Transverse colon (tissue), 4 donors: ENCODE data around the gene CSNK1G1. TPM values are rescaled to one million over a fixed set of nuclear protein-coding genes. Genes with fewer than 3 reads are reported as not detected.

Source experiments
- DNase-seq: peaks from one replicate; pipeline ENCODE4 v3.0.0-alpha.2; 2019
- H3K27ac ChIP-seq, 4 donors: fragments of 200-600 bp; sonication (generic); 2 replicates each; pipeline ENCODE4 v1.5.1; 2016 to 2018; ENCODE audit warnings: inconsistent platforms in 4 of 4
- H3K27me3 ChIP-seq: fragments of 200-600 bp; sonication (generic); 2 replicates; pipeline ENCODE4 v1.5.1; 2017; ENCODE audit warnings: inconsistent platforms
- H3K36me3 ChIP-seq, 4 donors: fragments of 200-600 bp; sonication (generic); 2 replicates each; pipeline ENCODE4 v1.5.1; 2017 to 2019; ENCODE audit warnings: inconsistent platforms in 4 of 4
- H3K4me1 ChIP-seq, 4 donors: fragments of 200-600 bp; sonication (generic); 2 replicates each; pipeline ENCODE4 v1.5.1; 2017 to 2020; ENCODE audit warnings: inconsistent platforms in 4 of 4
- H3K4me3 ChIP-seq, 4 donors: fragments of 200-600 bp; sonication (generic); 1 replicate in 1 of 4; 2 replicates in 3 of 4; pipeline versions ENCODE4 v1.5.1 to v1.6.1; 2017 to 2019; ENCODE audit warnings: inconsistent platforms in 4 of 4
- H3K9me3 ChIP-seq, 2 donors: fragments of 200-600 bp; sonication (generic); 2 replicates each; pipeline ENCODE4 v1.5.1; 2017 to 2019; ENCODE audit warnings: inconsistent platforms in 2 of 2
- CTCF ChIP-seq, 5 experiments: fragments of 200-600 bp in 3 of 5; fragments of 450-650 bp in 2 of 5; sonication (generic) in 3 of 5; IDR thresholded peaks; 1 replicate in 2 of 5; 2 replicates in 3 of 5; pipeline ENCODE4 v1.5.1; 2016 to 2017; ENCODE audit warnings: antibody characterized with exemption in 5 of 5, inconsistent platforms in 3 of 5, mild to moderate bottlenecking in 2 of 5, moderate library complexity in 1 of 5
- EP300 ChIP-seq: sonication (generic); formaldehyde crosslinking; IDR thresholded peaks from one replicate; pipeline ENCODE4 v1.6.1; 2017; ENCODE audit warnings: antibody characterized with exemption, low read depth
- POLR2A ChIP-seq: fragments of 450-650 bp; IDR thresholded peaks from one replicate; pipeline ENCODE4 v1.6.1; 2016; ENCODE audit warnings: antibody characterized with exemption, mild to moderate bottlenecking, moderate library complexity
- POLR2AphosphoS5 ChIP-seq, 3 donors: sonication (generic); formaldehyde crosslinking; IDR thresholded peaks; one replicate each; pipeline ENCODE4 v1.6.1; 2016; ENCODE audit warnings: antibody characterized with exemption in 3 of 3
- WGBS, 2 donors: methylation state at CpG; one replicate each; pipeline ENCODE4 v1.1.5; 2018; ENCODE audit warnings: low coverage in 1 of 2; 5-methylcytosine and 5-hydroxymethylcytosine counted together
- in situ Hi-C, 4 donors: fragments of 200-750 bp; cut with MboI; loops; one replicate each; pipeline versions ENCODE4 v1.15.0 to v1.15.1; 2017; ENCODE audit warnings: low sequenced_read_pairs in 3 of 4, low pct_ligation_motif_present in 1 of 4, low pct_unique_long_range_greater_than_20kb in 1 of 4
- intact Hi-C: fragments of 100-400 bp; cut with DNase I; formaldehyde crosslinking; loops from one replicate; pipeline ENCODE4 v1.15.1; 2023; ENCODE audit warnings: low total_unique reads
- total RNA-seq, 4 donors: library from RNA; depleted of rRNA; stranded (reverse); fragments of >200 nt; gene quantifications; one replicate each; pipeline ENCODE4 v1.1.0, GENCODE V29; 2016

The CSNK1G1 gene
- total RNA-seq, 4 donors from 2014 or later = 6.2 to 34.4 (median 19.7) TPM

GRCh38 chr15:64158363-64159134 lies 197.4 kb downstream of the CSNK1G1 start:
- intact Hi-C loops (no loop called here), in situ Hi-C loops (no loop called here)
- no peak for DNase-seq
- TF ChIP-seq POLR2A (no peak), POLR2AphosphoS5 (IDR thresholded peaks at IDR 0.05) (no peak), CTCF (IDR thresholded peaks at IDR 0.05) (no peak), EP300 (no peak)
- WGBS, 2 donors = 87 to 88% methylated on average over 3 to 11 of the region's 11 CpGs
- Histone ChIP-seq H3K4me1 (peaks cover 17 to 33% (median 22%) of the 10 kb centered on the region in 4 donors), H3K4me3 (no peak overlapping the region), H3K27ac (no peak overlapping the region), H3K9me3 (no peaks in the 10 kb centered on the region), H3K36me3 (peaks cover 0 to 48% (median 24%) of the 10 kb centered on the region in 4 donors), H3K27me3 (no peaks in the 10 kb centered on the region)

- no peak overlapping the region for H3K27ac ChIP-seq
- no peak overlapping the region for H3K4me3 ChIP-seq
- DNase-seq = no peak
- peaks cover 0 to 48% (median 24%) of the 10 kb centered on the region in 4 donors for H3K36me3 ChIP-seq
- peaks cover 6% of the 10 kb centered on the region for H3K27me3 ChIP-seq
- TF ChIP-seq POLR2AphosphoS5 (IDR thresholded peaks at IDR 0.05) = no peak
- TF ChIP-seq EP300 = no peak
- no peak for TF ChIP-seq CTCF (IDR thresholded peaks at IDR 0.05)
- TF ChIP-seq POLR2A = no peak
- intact Hi-C loops (no loop called here), in situ Hi-C loops (no loop called here)
- peaks cover 17 to 40% (median 28%) of the 10 kb centered on the region in 4 donors for H3K4me1 ChIP-seq
- WGBS, 2 donors = 83% methylated on average over 1 of the region's 1 CpG; no CpG with 5 or more reads in 1 of the 2 donors
- no peaks in the 10 kb centered on the region for H3K9me3 ChIP-seq
Measured at GRCh38 chr15:64157599-64158125, 198.3 kb downstream of the CSNK1G1 start.

- Histone ChIP-seq H3K27me3 (peaks cover 15% of the 10 kb centered on the region), H3K36me3 (peaks cover 0 to 48% (median 24%) of the 10 kb centered on the region in 4 donors), H3K4me1 (peaks cover 21 to 43% (median 30%) of the 10 kb centered on the region in 4 donors), H3K9me3 (no peaks in the 10 kb centered on the region), H3K27ac (no peak overlapping the region), H3K4me3 (no peak overlapping the region)
- 83 to 87% methylated on average over 3 to 16 of the region's 16 CpGs for WGBS, 2 donors
- TF ChIP-seq CTCF (IDR thresholded peaks at IDR 0.05) = no peak
- TF ChIP-seq EP300 = no peak
- no peak for DNase-seq
- intact Hi-C loops (no loop called here), in situ Hi-C loops (no loop called here)
Measured at GRCh38 chr15:64156652-64157331, 199.2 kb downstream of the CSNK1G1 start.
